PC-3 (cell line): ENCODE measurements around the gene SLC41A3. TPM values are rescaled to one million over a fixed set of nuclear protein-coding genes. Genes with fewer than 3 reads are reported as not detected.
A peak's percentile ranks its signal among the peaks of the same experiment; 100 is the strongest.

Source experiments
- ATAC-seq: fragments of 200-7000 bp; cut with Tn5 transposase; 2 replicates; pipeline ENCODE4 v1.9.1; 2020; ENCODE audit warnings: mild to moderate bottlenecking, moderate library complexity
- BruUV-seq: library from RNA; stranded (reverse); fragments of 400-500 nt; replicated peaks from 2 replicates; lab custom pipeline; 2021; lab: Mats Ljungman, UMichigan
- CTCF ChIA-PET: fragments of 300-600 bp; sonication (Branson Sonifier 250); formaldehyde crosslinking; loops from one replicate; lab custom pipeline; 2022; ENCODE audit warnings: antibody characterized with exemption; lab: Charles Lee
- POLR2A ChIA-PET: fragments of 300-600 bp; sonication (Branson Sonifier 250); formaldehyde crosslinking; loops from one replicate; lab custom pipeline; 2022; ENCODE audit warnings: antibody characterized with exemption; ENCODE audit not compliant: unreplicated experiment; lab: Charles Lee
- DNase-seq: peaks from one replicate; pipeline ENCODE4 v3.0.0-alpha.2; 2015
- H2AFZ ChIP-seq: fragments of 300-600 bp; sonication (generic); 2 replicates; pipeline ENCODE4 v1.6.0; 2016; ENCODE audit warnings: antibody characterized with exemption, low read length
- H3F3A ChIP-seq: fragments of 300-600 bp; sonication (generic); one replicate; pipeline ENCODE4 v1.6.0; 2017; ENCODE audit warnings: antibody characterized with exemption, low read length, control low read depth, mild to moderate bottlenecking; ENCODE audit not compliant: unreplicated experiment
- H3K27ac ChIP-seq: fragments of 300-600 bp; sonication (generic); 2 replicates; pipeline ENCODE4 v1.5.1; 2016; ENCODE audit warnings: mild to moderate bottlenecking, low read length
- H3K27me3 ChIP-seq: fragments of 300-600 bp; sonication (generic); 2 replicates; pipeline ENCODE4 v1.6.1; 2016; ENCODE audit warnings: low read length, mixed read lengths
- H3K36me3 ChIP-seq: fragments of 300-600 bp; sonication (generic); 2 replicates; pipeline ENCODE4 v1.6.1; 2016; ENCODE audit warnings: low read depth, mixed run types, low read length, mixed read lengths
- H3K4me1 ChIP-seq: fragments of 300-600 bp; sonication (generic); 2 replicates; pipeline ENCODE4 v1.5.1; 2016; ENCODE audit warnings: low read length; ENCODE audit not compliant: insufficient read depth
- H3K4me2 ChIP-seq: fragments of 300-600 bp; sonication (generic); 2 replicates; pipeline ENCODE4 v1.6.0; 2016; ENCODE audit warnings: low read length
- H3K4me3 ChIP-seq: fragments of 300-600 bp; sonication (generic); 2 replicates; pipeline ENCODE4 v1.5.1; 2016; ENCODE audit warnings: mild to moderate bottlenecking, low read length, mixed read lengths
- H3K79me2 ChIP-seq: fragments of 300-600 bp; sonication (generic); 2 replicates; pipeline ENCODE4 v1.6.1; 2017; ENCODE audit warnings: low read length, mixed read lengths
- H3K9ac ChIP-seq: fragments of 300-600 bp; sonication (generic); 2 replicates; pipeline ENCODE4 v1.6.0; 2016; ENCODE audit warnings: mild to moderate bottlenecking, low read length
- H3K9me2 ChIP-seq: fragments of 300-600 bp; sonication (generic); replicated peaks from 2 replicates; pipeline ENCODE4 v1.6.1; 2016; ENCODE audit warnings: mixed run types, low read length, mixed read lengths
- H3K9me3 ChIP-seq: fragments of 300-600 bp; sonication (generic); 2 replicates; pipeline ENCODE4 v1.6.1; 2016; ENCODE audit warnings: low read length, mixed read lengths
- H4K20me1 ChIP-seq: fragments of 300-600 bp; sonication (generic); 2 replicates; pipeline ENCODE4 v1.6.1; 2016; ENCODE audit warnings: low read length, mixed read lengths
- CTCF ChIP-seq: fragments of 300-600 bp; sonication (generic); conservative IDR thresholded peaks from 2 replicates; pipeline ENCODE4 v1.5.1; 2017; ENCODE audit warnings: antibody characterized with exemption, low read depth, mild to moderate bottlenecking, low read length
- EZH2 ChIP-seq: fragments of 300-600 bp; sonication (generic); IDR thresholded peaks from one replicate; pipeline ENCODE4 v1.6.1; 2017; ENCODE audit warnings: antibody characterized with exemption, mild to moderate bottlenecking, low read length; ENCODE audit not compliant: unreplicated experiment
- EZH2phosphoT487 ChIP-seq: fragments of 300-600 bp; sonication (generic); IDR thresholded peaks from 2 replicates; pipeline ENCODE4 v1.6.1; 2018; ENCODE audit warnings: mild to moderate bottlenecking, antibody characterized with exemption, low read length, borderline replicate concordance
- intact Hi-C: fragments of 100-400 bp; cut with micrococcal nuclease; formaldehyde crosslinking; loops from 2 replicates; pipeline ENCODE4 v1.9.0; 2023
- total RNA-seq: library from RNA; depleted of rRNA; stranded (reverse); fragments of >200 nt; gene quantifications from 2 replicates; pipeline ENCODE4 v1.2.3, GENCODE V29; 2014

Gene SLC41A3
- total RNA-seq, 1 experiment from 2014 or later = 29.8 TPM

GRCh38 chr3:126130981-126131745 is 47.2 kb upstream of the SLC41A3 start:
- DNase-seq = no peak
- H3K79me2 ChIP-seq = no peaks in the 10 kb centered on the region
- H3K4me1 ChIP-seq = peaks cover 12% of the 10 kb centered on the region
- TF ChIP-seq EZH2 (no peak), EZH2phosphoT487 (no peak), CTCF (no peak)
- no peaks in the 10 kb centered on the region for H3K9me2 ChIP-seq
- no peaks in the 10 kb centered on the region for H4K20me1 ChIP-seq
- POLR2A ChIA-PET = no interaction called here
- no peak overlapping the region for H3K27ac ChIP-seq
- H3F3A ChIP-seq = no peaks in the 10 kb centered on the region
- H3K27me3 ChIP-seq = no peaks in the 10 kb centered on the region
- ATAC-seq = no peak
- no peak overlapping the region for H2AFZ ChIP-seq
- CTCF ChIA-PET = no interaction called here
- no peaks in the 10 kb centered on the region for H3K36me3 ChIP-seq
- intact Hi-C loops = no loop called here
- no peak overlapping the region for H3K9ac ChIP-seq
- H3K9me3 ChIP-seq = no peaks in the 10 kb centered on the region
- BruUV-seq = no TSS peak
- H3K4me2 ChIP-seq = no peak overlapping the region
- no peak overlapping the region for H3K4me3 ChIP-seq

GRCh38 chr3:126130081-126130855 is 46.3 kb upstream of the SLC41A3 start:
- Histone ChIP-seq H3K9me2 (no peaks in the 10 kb centered on the region), H3F3A (no peaks in the 10 kb centered on the region), H3K4me1 (peaks cover 12% of the 10 kb centered on the region), H3K4me2 (peak overlapping the region; percentile 45), H3K27me3 (no peaks in the 10 kb centered on the region), H4K20me1 (no peaks in the 10 kb centered on the region), H2AFZ (peak overlapping the region; percentile 21; the same call in 1 of the 2 replicates), H3K9ac (no peak overlapping the region), H3K27ac (no peak overlapping the region), H3K9me3 (no peaks in the 10 kb centered on the region), H3K36me3 (no peaks in the 10 kb centered on the region), H3K4me3 (no peak overlapping the region), H3K79me2 (no peaks in the 10 kb centered on the region)
- CTCF ChIA-PET = no interaction called here
- POLR2A ChIA-PET = no interaction called here
- no TSS peak for BruUV-seq
- ATAC-seq (peak; percentile 35), DNase-seq (peak; percentile 18)
- intact Hi-C loops = no loop called here
- TF ChIP-seq CTCF = no peak
- no peak for TF ChIP-seq EZH2phosphoT487
